ENCODE measurements around the gene MMP25.
"Not testable (repeated sequence)": the region's sequence is repeated elsewhere in the genome, so short reads cannot be mapped to it uniquely, and the experiment has no call there.

MMP25 gene

GRCh38 chr16:3030222-3031212 lies 15.8 kb upstream of the MMP25 start:
- DNase-seq, result no peak

- no peak for DNase-seq
These were observed 13.7 kb upstream of the MMP25 start for GRCh38 chr16:3032624-3033023.

GRCh38 chr16:3035289-3035971 lies 10.9 kb upstream of the MMP25 start:
- DNase-seq, result no peak

- DNase-seq, result no peak
These were observed 10.2 kb upstream of the MMP25 start for GRCh38 chr16:3035972-3036725.

- DNase-seq, result no peak
These were observed 9.5 kb upstream of the MMP25 start, which contains the start of gene BICDL2 for GRCh38 chr16:3036726-3037315. TSS of gene BICDL2 (minus strand) at chr16:3036944. CDS start at chr16:3035496, 1,448 bp downstream.

- no peak for DNase-seq
These were observed 8.1 kb upstream of the MMP25 start for GRCh38 chr16:3038256-3038655.

GRCh38 chr16:3038896-3039295 lies 7.5 kb upstream of the MMP25 start:
- DNase-seq, result no peak

- no peak for DNase-seq
These were observed 4.0 kb upstream of the MMP25 start for GRCh38 chr16:3042376-3042775.

GRCh38 chr16:3044708-3045107 lies 1.7 kb upstream of the MMP25 start:
- DNase-seq, result no peak

GRCh38 chr16:3046641-3047386 lies 453 bp downstream of the MMP25 start:
- no peak for DNase-seq

GRCh38 chr16:3047387-3047720 lies 993 bp downstream of the MMP25 start:
- no peak for DNase-seq

GRCh38 chr16:3049921-3050481 lies 3.6 kb downstream of the MMP25 start:
- no peak for DNase-seq

- DNase-seq, result no peak
These were observed 4.1 kb downstream of the MMP25 start for GRCh38 chr16:3050487-3050886.

GRCh38 chr16:3051009-3051408 lies 4.6 kb downstream of the MMP25 start:
- no peak for DNase-seq

- DNase-seq, result no peak
These were observed 5.1 kb downstream of the MMP25 start for GRCh38 chr16:3051494-3051893.

- DNase-seq, result not testable (repeated sequence)
These were observed 6.4 kb downstream of the MMP25 start for GRCh38 chr16:3052571-3053329.

- DNase-seq, result not testable (repeated sequence)
These were observed 7.0 kb downstream of the MMP25 start for GRCh38 chr16:3053330-3053710.

GRCh38 chr16:3054965-3055733 lies 8.8 kb downstream of the MMP25 start:
- no peak for DNase-seq

- not testable (repeated sequence) for DNase-seq
These were observed 9.4 kb downstream of the MMP25 start for GRCh38 chr16:3055734-3056115.

All from stimulated activated CD4-positive, alpha-beta T cell treated with anti-CD3 and anti-CD28 coated beads, Interleukin-4, amount 100 ng/mL, for 24 hours (primary cell).